GM21529 (cell line): ENCODE results near the gene ANXA4.
A peak's percentile ranks its signal among the peaks of the same experiment; 100 is the strongest.
"Not testable (repeated sequence)": the region's sequence is repeated elsewhere in the genome, so short reads cannot be mapped to it uniquely, and the experiment has no call there.

Experiments
- ATAC-seq: cut with Tn5 transposase; IDR thresholded peaks from one replicate; pipeline ENCODE4 v1.9.1; 2021; ENCODE audit not compliant: unreplicated experiment

Gene ANXA4

DNA sequence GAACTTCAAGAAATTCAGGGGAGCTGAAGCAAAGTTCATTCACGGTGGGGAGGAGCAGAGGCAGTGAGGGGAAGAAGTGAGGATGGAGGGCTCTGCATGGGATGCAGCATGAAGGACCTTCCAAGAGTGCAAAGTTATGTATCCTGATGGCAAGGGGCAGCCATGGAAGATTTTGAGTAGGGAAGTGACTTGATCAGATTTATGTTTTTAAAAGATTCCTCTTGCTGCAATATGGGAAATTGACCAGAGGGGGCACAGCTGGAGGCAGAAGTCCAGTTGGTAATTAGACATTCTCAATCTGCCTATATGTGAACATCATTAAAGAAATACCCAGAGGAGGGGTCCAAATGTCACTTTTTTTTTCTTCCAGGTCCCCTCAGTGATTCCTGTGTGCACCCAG lies 21.5 kb upstream of the ANXA4 start:
- no peak for ATAC-seq

- ATAC-seq, result no peak
Observed at GRCh38 chr2:69721022-69721421, 20.9 kb upstream of the ANXA4 start.

- ATAC-seq, result no peak
Observed at GRCh38 chr2:69723791-69724190, 18.1 kb upstream of the ANXA4 start.

GRCh38 chr2:69724540-69725159 lies 17.3 kb upstream of the ANXA4 start:
- ATAC-seq, result peak; percentile 79

- ATAC-seq, result no peak
Observed at GRCh38 chr2:69725706-69726360, 16.1 kb upstream of the ANXA4 start.

- ATAC-seq, result no peak
Observed at GRCh38 chr2:69729266-69729665, 12.7 kb upstream of the ANXA4 start.

DNA sequence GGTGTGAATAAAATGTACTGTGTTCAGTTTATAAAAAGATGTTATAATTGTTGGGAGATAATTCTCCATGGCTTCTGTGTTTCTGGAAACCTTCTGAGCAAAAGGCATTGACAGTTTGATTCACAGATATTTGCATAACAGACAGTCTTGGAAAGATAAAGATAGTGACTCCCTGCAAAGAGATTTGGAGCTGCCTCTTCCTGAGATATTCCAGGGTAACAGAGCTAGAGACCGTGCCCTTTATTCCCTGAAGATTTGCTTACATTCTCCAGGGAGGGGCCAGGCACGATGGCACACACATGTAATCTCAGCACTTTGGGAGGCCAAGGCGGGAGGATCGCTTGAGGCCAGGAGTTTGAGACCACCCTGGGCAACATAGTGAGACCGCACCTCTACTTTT lies 12.2 kb upstream of the ANXA4 start:
- no peak for ATAC-seq

DNA sequence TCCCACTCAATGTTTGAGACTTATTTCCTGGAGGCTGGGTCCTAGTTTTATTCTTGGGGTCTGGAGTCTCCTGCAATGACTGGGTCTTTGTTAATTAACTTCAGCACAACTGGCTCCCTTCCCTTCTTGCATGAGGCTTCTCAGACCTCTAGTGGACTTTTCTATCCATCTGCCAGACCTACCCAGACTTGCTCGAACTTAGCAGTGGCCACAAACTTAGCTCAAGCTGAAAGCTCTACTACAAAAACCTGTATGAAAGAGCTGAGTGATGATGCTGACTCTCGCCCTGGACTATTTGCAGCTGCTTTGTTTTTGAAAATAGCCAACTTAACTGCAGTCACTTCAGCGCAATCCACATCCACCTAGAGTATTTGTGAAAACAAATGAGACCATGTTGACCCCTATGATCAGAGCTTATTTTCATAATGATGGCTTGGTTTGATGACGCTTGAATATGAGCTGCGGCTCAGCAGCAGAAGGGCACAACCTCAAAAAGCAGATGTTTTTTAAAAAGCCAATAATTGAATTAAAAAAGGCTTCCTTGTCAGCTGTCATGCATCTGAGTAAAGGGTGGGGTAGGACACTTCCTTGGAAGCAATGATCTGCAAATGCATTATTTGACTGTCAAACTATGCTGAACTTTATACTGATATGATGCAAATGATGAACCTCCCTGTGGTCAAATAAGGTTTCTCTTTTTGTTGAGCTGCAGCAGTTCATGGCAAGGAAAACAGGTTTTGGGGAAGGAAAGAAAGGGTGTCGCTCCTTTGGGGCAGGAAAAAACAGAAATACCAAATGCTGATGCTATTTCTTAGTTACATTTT lies 10.6 kb upstream of the ANXA4 start:
- ATAC-seq, result no peak

GRCh38 chr2:69733342-69734034 lies 8.4 kb upstream of the ANXA4 start:
- no peak for ATAC-seq

- ATAC-seq, result no peak
Observed at GRCh38 chr2:69734035-69734611, 7.8 kb upstream of the ANXA4 start.

DNA sequence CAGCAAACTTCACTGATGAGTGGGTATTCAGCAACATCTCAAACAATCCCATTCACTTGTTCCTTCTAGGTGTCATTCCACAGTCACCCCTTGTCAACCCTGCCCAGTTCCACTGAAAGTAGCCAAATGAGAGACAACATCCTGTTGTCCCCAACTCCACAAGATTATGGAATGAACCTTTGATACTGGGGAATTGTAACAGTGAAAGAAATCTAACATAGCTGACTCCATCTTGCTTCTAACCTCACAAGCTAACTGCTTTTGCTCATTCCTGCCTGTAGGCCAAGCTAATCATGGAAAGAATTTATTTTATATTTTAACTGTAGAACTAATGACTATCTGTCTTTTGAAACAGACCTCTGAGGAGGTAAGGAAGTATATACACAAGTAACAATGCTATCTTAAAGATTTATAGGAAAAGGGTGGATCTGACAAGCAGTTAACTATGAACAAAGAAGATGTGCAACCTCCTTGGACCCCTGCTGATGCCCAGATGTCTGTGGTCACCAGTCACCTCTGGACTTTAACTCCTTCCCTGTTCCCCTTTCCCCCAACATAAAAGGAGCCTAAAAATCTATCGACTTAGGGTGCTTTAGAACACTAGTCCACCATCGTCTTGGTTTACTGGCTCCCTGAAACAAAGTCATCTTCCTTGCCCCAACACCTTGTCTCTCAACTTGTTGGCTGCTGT lies 6.9 kb upstream of the ANXA4 start:
- no peak for ATAC-seq

- ATAC-seq, result no peak
Observed at GRCh38 chr2:69735686-69736085, 6.2 kb upstream of the ANXA4 start.

DNA sequence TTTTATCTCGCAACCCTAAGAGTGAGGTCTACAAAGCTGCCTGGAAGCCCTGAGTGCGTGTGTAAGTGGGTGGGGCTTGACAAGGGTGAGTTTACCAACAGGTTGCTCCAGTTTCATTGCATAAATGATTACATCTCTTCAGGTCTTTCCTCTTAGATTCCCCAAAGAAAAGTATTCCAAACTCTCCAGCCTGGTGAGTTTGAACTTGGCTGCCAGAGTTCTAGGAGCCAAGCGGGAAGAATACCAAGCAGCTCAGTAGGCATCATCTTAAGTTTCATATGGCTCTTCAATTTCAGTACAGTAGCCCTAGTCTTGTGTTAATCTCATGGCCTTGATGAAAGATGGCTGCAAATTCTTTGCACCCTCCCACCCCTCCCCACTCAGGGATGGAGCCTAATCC lies 3.8 kb upstream of the ANXA4 start:
- ATAC-seq, result not testable (repeated sequence)

- ATAC-seq, result no peak
Observed at GRCh38 chr2:69740502-69740951, 1.4 kb upstream of the ANXA4 start.

- ATAC-seq, result peak; percentile 30
Observed at GRCh38 chr2:69741229-69741574, 732 bp upstream of the ANXA4 start.

GRCh38 chr2:69742322-69742952 lies 503 bp downstream of the ANXA4 start:
- ATAC-seq, result peak; percentile 39

- ATAC-seq, result no peak
Observed at GRCh38 chr2:69743847-69744264, 1.9 kb downstream of the ANXA4 start.

DNA sequence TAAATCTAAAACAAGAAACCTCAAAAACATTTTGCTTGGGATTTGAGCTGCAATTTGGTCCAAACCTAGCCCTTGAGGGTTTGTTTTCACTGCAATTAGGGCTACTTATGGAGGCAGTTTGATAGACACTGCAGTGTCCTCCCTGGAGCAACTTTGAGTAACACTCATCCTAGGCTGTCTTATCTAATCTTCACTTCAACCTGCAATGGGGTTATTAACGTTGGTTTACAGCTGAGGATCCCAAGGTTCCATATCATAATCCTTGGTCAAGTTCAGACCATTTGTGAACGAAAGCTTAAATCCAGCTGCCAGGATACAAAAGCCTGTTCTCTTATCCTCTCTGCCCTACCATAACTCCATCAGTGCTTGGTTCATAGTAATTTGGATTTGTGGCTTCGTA lies 2.5 kb downstream of the ANXA4 start:
- no peak for ATAC-seq

DNA sequence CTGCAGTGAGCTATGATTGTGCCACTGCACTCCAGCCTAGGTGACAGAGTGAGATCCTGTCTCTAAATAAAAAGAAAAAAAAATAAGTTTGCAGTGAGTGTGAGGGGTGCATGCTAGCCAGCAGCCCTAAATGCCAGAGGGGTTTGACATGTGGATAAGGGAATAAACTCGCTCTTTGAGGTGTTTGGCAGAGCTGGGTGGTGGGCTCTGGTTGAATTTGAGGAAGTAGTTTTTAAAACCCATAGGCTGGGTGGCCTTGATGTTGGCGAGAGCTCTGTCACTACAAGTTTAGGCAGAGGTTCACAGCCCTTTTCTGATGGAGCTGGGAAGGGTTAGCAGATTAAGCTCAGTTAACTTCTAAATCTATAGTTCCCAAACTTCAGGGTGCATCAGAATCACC lies 3.1 kb downstream of the ANXA4 start:
- ATAC-seq, result no peak

DNA sequence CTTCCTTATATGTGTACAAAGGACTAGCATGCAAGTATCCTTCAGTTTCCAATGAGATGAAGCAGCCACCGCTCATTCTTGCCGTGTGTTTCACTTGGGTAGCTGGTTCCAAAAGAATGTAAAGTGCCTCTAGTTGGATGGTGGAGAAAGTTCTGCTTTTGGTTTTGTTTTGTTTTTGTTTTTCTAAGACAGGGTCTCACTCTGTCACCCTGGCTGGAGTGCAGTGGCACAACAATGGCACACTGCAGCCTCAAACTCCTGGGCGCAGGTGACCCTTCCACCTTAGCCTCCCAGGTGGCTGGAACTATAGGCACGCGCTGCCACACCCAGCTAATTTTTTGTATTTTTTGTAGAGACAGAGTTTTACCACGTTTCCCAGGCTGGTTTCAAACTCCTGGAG lies 8.3 kb downstream of the ANXA4 start:
- ATAC-seq, result no peak
